Neural cell (in vitro differentiated cells): ENCODE measurements around the gene VWA3B. TPM values are rescaled to one million over a fixed set of nuclear protein-coding genes. Genes with fewer than 3 reads are reported as not detected.

Source experiments
- H2AFZ ChIP-seq: fragments of 200-600, 300-800 bp; sonication (generic), shearing (Covaris generic); 2 replicates; pipeline ENCODE4 v1.6.0; 2014; ENCODE audit warnings: low read depth, mild to moderate bottlenecking, antibody characterized with exemption, low read length, moderate library complexity
- H3F3A ChIP-seq: fragments of 200-600 bp; shearing (Covaris generic); 2 replicates; pipeline ENCODE4 v1.6.1; 2016; ENCODE audit warnings: mild to moderate bottlenecking, moderate library complexity, mixed read lengths, antibody characterized with exemption, low read length; ENCODE audit not compliant: insufficient read depth, poor library complexity, severe bottlenecking
- H3K27ac ChIP-seq: fragments of 200-600, 300-800 bp; sonication (generic), shearing (Covaris generic); 2 replicates; pipeline ENCODE4 v1.5.1; 2014; ENCODE audit warnings: mild to moderate bottlenecking, low read length, moderate library complexity
- H3K27me3 ChIP-seq: fragments of 300-800, 200-600 bp; sonication (generic), shearing (Covaris generic); 2 replicates; pipeline ENCODE4 v1.6.0; 2014; ENCODE audit warnings: mild to moderate bottlenecking, low read depth, low read length, moderate library complexity; ENCODE audit not compliant: insufficient read depth
- H3K36me3 ChIP-seq: fragments of 300-800, 200-600 bp; sonication (generic), shearing (Covaris generic); 2 replicates; pipeline ENCODE4 v1.5.1; 2014; ENCODE audit warnings: mild to moderate bottlenecking, antibody characterized with exemption, low read length, moderate library complexity; ENCODE audit not compliant: insufficient read depth
- H3K4me2 ChIP-seq: fragments of 300-800, 200-600 bp; sonication (generic), shearing (Covaris generic); 2 replicates; pipeline ENCODE4 v1.6.0; 2014; ENCODE audit warnings: mild to moderate bottlenecking, low read length
- H3K4me3 ChIP-seq: fragments of 300-800, 200-600 bp; sonication (generic), shearing (Covaris generic); 2 replicates; pipeline ENCODE4 v1.5.1; 2014; ENCODE audit warnings: mild to moderate bottlenecking, low read length, moderate library complexity
- H3K79me2 ChIP-seq: fragments of 200-600 bp; shearing (Covaris generic); replicated peaks from 2 replicates; pipeline ENCODE4 v1.6.0; 2014; ENCODE audit warnings: mild to moderate bottlenecking, low read length, moderate library complexity; ENCODE audit not compliant: insufficient read depth
- H3K9ac ChIP-seq: fragments of 300-800, 200-600 bp; sonication (generic), shearing (Covaris generic); 2 replicates; pipeline ENCODE4 v1.6.1; 2016; ENCODE audit warnings: mild to moderate bottlenecking, low read length, mixed read lengths
- H3K9me2 ChIP-seq: fragments of 200-600 bp; shearing (Covaris generic); 2 replicates; pipeline ENCODE4 v1.6.1; 2016; ENCODE audit warnings: mild to moderate bottlenecking, low read length, mixed read lengths; ENCODE audit not compliant: insufficient read depth
- H3K9me3 ChIP-seq: fragments of 200-600, 300-800 bp; sonication (generic), shearing (Covaris generic); 2 replicates; pipeline ENCODE4 v1.6.1; 2016; ENCODE audit warnings: mild to moderate bottlenecking, mixed run types, low read length, moderate library complexity, mixed read lengths
- H4K20me1 ChIP-seq: fragments of 200-600 bp; shearing (Covaris generic); 2 replicates; pipeline ENCODE4 v1.6.1; 2016; ENCODE audit warnings: mild to moderate bottlenecking, mixed run types; ENCODE audit not compliant: insufficient read depth
- EP300 ChIP-seq: fragments of 450-650 bp; conservative IDR thresholded peaks from 2 replicates; pipeline ENCODE4 v1.6.1; 2014; ENCODE audit warnings: antibody characterized with exemption, mild to moderate bottlenecking, moderate library complexity; ENCODE audit not compliant: poor library complexity, severe bottlenecking
- EZH2 ChIP-seq: fragments of 200-600, 300-800 bp; shearing (Covaris generic), sonication (generic); IDR thresholded peaks from 2 replicates; pipeline ENCODE4 v1.6.1; 2014; ENCODE audit warnings: antibody characterized with exemption, low read length, borderline replicate concordance, mild to moderate bottlenecking; ENCODE audit not compliant: insufficient read depth, poor library complexity, severe bottlenecking
- MXI1 ChIP-seq: fragments of 450-650 bp; conservative IDR thresholded peaks from 2 replicates; pipeline ENCODE4 v1.6.1; 2014; ENCODE audit warnings: antibody characterized with exemption, mild to moderate bottlenecking; ENCODE audit not compliant: poor library complexity, severe bottlenecking
- POLR2AphosphoS5 ChIP-seq: IDR thresholded peaks from 2 replicates; pipeline ENCODE4 v1.6.1; 2012
- RAD21 ChIP-seq: fragments of 450-650 bp; conservative IDR thresholded peaks from 2 replicates; pipeline ENCODE4 v1.6.1; 2014; ENCODE audit warnings: antibody characterized with exemption, mild to moderate bottlenecking, moderate library complexity
- SMC3 ChIP-seq: fragments of 450-650 bp; conservative IDR thresholded peaks from 2 replicates; pipeline ENCODE4 v1.6.1; 2014; ENCODE audit warnings: antibody characterized with exemption, mild to moderate bottlenecking, moderate library complexity; ENCODE audit not compliant: poor library complexity
- TAF1 ChIP-seq: IDR thresholded peaks from 2 replicates; pipeline ENCODE4 v1.6.1; 2012; ENCODE audit warnings: low read depth
- polyA plus RNA-seq: library from polyadenylated mRNA; depleted of rRNA; stranded (reverse); fragments of >200 nt; gene quantifications from 2 replicates; pipeline ENCODE4 v1.2.3, GENCODE V29; 2014
- TF ChIP-seq, protein P1 (sequence below): fragments of 450-650 bp; IDR thresholded peaks from 2 replicates; pipeline ENCODE4 v1.5.1; 2014; ENCODE audit warnings: antibody characterized with exemption, mild to moderate bottlenecking, moderate library complexity; ENCODE audit not compliant: poor library complexity, severe bottlenecking
- TF ChIP-seq, protein P2 (sequence below): IDR thresholded peaks from 2 replicates; pipeline ENCODE4 v1.6.1; 2012; ENCODE audit warnings: borderline replicate concordance

Gene VWA3B
- polyA plus RNA-seq, 1 donor from 2014 or later: not detected

GRCh38 chr2:98067160-98067559, 19.8 kb upstream of the VWA3B start:
- Histone ChIP-seq H3K4me2 (no peak overlapping the region), H3K9ac (no peak overlapping the region), H3K36me3 (no peaks in the 10 kb centered on the region), H3K4me3 (no peak overlapping the region), H3K27ac (no peak overlapping the region), H3K79me2 (no peaks in the 10 kb centered on the region), H3F3A (no peaks in the 10 kb centered on the region), H3K9me3 (no peaks in the 10 kb centered on the region), H4K20me1 (no peaks in the 10 kb centered on the region), H3K27me3 (no peaks in the 10 kb centered on the region), H2AFZ (no peak overlapping the region), H3K9me2 (no peaks in the 10 kb centered on the region)
- TF ChIP-seq RAD21: no peak

DNA sequence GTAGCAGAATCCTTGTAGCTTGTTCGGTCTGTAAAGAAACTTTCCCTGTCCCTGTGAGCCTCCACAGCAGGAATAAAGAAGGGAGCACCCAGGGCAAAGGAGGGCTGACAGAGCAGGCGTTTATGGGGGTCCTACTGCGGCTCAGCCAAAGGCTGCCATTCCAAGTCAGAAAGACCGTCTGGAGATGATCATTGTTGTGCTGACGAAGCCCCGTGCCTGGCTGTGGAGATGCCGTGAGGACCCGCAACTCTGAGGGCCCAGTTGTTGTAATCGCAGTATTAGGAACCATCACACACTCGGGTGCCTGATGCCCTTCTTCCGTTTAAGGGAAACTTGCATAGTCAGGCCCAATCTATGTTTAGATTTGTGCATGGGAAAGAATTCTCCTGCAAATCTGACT, 16.9 kb upstream of the VWA3B start:
- no peaks in the 10 kb centered on the region for H3K9me2 ChIP-seq
- H3K9me3 ChIP-seq: no peaks in the 10 kb centered on the region
- no peaks in the 10 kb centered on the region for H3K36me3 ChIP-seq
- H3K27ac ChIP-seq: no peak overlapping the region
- H3F3A ChIP-seq: no peaks in the 10 kb centered on the region
- no peak overlapping the region for H2AFZ ChIP-seq
- H3K79me2 ChIP-seq: no peaks in the 10 kb centered on the region
- no peaks in the 10 kb centered on the region for H4K20me1 ChIP-seq
- H3K9ac ChIP-seq: no peak overlapping the region
- H3K27me3 ChIP-seq: no peaks in the 10 kb centered on the region
- no peak overlapping the region for H3K4me2 ChIP-seq
- TF ChIP-seq EP300 (no peak), SMC3 (no peak), RAD21 (no peak), MXI1 (no peak), TAF1 (no peak), EZH2 (no peak), POLR2AphosphoS5 (no peak)
- TF ChIP-seq, protein P1, sequence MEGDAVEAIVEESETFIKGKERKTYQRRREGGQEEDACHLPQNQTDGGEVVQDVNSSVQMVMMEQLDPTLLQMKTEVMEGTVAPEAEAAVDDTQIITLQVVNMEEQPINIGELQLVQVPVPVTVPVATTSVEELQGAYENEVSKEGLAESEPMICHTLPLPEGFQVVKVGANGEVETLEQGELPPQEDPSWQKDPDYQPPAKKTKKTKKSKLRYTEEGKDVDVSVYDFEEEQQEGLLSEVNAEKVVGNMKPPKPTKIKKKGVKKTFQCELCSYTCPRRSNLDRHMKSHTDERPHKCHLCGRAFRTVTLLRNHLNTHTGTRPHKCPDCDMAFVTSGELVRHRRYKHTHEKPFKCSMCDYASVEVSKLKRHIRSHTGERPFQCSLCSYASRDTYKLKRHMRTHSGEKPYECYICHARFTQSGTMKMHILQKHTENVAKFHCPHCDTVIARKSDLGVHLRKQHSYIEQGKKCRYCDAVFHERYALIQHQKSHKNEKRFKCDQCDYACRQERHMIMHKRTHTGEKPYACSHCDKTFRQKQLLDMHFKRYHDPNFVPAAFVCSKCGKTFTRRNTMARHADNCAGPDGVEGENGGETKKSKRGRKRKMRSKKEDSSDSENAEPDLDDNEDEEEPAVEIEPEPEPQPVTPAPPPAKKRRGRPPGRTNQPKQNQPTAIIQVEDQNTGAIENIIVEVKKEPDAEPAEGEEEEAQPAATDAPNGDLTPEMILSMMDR: no peak
- TF ChIP-seq, protein P2, sequence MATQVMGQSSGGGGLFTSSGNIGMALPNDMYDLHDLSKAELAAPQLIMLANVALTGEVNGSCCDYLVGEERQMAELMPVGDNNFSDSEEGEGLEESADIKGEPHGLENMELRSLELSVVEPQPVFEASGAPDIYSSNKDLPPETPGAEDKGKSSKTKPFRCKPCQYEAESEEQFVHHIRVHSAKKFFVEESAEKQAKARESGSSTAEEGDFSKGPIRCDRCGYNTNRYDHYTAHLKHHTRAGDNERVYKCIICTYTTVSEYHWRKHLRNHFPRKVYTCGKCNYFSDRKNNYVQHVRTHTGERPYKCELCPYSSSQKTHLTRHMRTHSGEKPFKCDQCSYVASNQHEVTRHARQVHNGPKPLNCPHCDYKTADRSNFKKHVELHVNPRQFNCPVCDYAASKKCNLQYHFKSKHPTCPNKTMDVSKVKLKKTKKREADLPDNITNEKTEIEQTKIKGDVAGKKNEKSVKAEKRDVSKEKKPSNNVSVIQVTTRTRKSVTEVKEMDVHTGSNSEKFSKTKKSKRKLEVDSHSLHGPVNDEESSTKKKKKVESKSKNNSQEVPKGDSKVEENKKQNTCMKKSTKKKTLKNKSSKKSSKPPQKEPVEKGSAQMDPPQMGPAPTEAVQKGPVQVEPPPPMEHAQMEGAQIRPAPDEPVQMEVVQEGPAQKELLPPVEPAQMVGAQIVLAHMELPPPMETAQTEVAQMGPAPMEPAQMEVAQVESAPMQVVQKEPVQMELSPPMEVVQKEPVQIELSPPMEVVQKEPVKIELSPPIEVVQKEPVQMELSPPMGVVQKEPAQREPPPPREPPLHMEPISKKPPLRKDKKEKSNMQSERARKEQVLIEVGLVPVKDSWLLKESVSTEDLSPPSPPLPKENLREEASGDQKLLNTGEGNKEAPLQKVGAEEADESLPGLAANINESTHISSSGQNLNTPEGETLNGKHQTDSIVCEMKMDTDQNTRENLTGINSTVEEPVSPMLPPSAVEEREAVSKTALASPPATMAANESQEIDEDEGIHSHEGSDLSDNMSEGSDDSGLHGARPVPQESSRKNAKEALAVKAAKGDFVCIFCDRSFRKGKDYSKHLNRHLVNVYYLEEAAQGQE: no peak
- no peak overlapping the region for H3K4me3 ChIP-seq

DNA sequence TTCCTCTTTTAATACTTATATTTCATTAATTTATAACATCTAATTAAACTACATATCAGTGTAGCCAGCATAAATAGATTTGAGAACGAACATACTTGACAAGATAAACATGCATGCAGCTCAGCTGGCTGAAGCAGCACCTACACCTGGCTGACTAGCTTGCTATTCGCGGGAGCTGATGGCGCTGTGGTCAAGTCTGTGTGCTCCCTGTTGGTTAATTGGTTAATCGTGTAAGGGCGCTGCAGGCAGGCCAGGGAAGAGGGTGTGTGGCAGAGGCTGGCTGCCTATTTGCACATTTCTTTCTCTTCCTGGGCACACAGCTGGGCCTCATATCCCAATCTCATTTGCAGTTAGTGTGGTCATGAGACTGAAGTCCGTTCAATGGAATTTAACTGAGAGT, 14.5 kb upstream of the VWA3B start:
- no peak overlapping the region for H3K9ac ChIP-seq
- H3K9me3 ChIP-seq: no peaks in the 10 kb centered on the region
- no peaks in the 10 kb centered on the region for H3K27me3 ChIP-seq
- no peak overlapping the region for H2AFZ ChIP-seq
- no peak overlapping the region for H3K27ac ChIP-seq
- H4K20me1 ChIP-seq: no peaks in the 10 kb centered on the region
- TF ChIP-seq, protein P2: no peak
- no peak for TF ChIP-seq POLR2AphosphoS5
- no peak for TF ChIP-seq EP300
- TF ChIP-seq MXI1: no peak
- TF ChIP-seq RAD21: no peak
- TF ChIP-seq, protein P1: no peak
- TF ChIP-seq SMC3: no peak
- TF ChIP-seq TAF1: no peak
- no peak for TF ChIP-seq EZH2
- H3F3A ChIP-seq: no peaks in the 10 kb centered on the region
- no peak overlapping the region for H3K4me2 ChIP-seq
- no peaks in the 10 kb centered on the region for H3K79me2 ChIP-seq
- H3K9me2 ChIP-seq: no peaks in the 10 kb centered on the region
- no peaks in the 10 kb centered on the region for H3K36me3 ChIP-seq
- no peak overlapping the region for H3K4me3 ChIP-seq
